GM20000 (cell line): ENCODE measurements around the gene SGF29.

Experiments used
- DNase-seq: peaks from one replicate; pipeline ENCODE4 v3.0.0; 2012; ENCODE audit warnings: low spot score
- CTCF ChIP-seq: IDR thresholded peaks from 2 replicates; pipeline ENCODE4 v1.5.1; 2012; ENCODE audit warnings: mild to moderate bottlenecking, control low read depth; ENCODE audit errors: extremely low read depth, missing control alignments

SGF29 gene

GRCh38 chr16:28572696-28573510 lies 19.2 kb downstream of the SGF29 start:
- no peak for DNase-seq
- no peak for TF ChIP-seq CTCF

- DNase-seq: no peak
- TF ChIP-seq CTCF: no peak
These were observed 20.3 kb downstream of the SGF29 start for GRCh38 chr16:28573738-28574718.

DNA sequence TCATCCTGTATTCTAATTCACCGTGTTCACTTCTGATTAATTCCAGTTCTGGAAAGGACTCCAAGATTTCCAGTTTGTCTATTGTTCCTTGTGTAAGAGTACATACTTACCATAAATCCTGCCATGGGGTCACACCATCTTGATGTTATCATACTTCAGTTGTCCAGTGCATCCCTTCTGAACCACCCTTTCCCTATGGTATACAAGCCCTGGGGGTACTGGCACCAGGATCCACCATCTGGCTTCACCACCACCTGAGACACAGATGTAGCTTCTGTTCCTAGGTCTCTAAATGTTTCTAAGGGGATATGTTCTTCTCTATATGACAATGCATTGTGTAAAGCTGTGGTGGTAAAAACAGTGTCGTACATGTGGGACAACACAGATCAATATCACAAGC lies 21.2 kb downstream of the SGF29 start:
- TF ChIP-seq CTCF: no peak
- DNase-seq: no peak

GRCh38 chr16:28575446-28576109 lies 21.9 kb downstream of the SGF29 start:
- TF ChIP-seq CTCF: no peak
- DNase-seq: no peak

GRCh38 chr16:28580726-28581315 lies 27.1 kb downstream of the SGF29 start:
- no peak for DNase-seq
- TF ChIP-seq CTCF: no peak

DNA sequence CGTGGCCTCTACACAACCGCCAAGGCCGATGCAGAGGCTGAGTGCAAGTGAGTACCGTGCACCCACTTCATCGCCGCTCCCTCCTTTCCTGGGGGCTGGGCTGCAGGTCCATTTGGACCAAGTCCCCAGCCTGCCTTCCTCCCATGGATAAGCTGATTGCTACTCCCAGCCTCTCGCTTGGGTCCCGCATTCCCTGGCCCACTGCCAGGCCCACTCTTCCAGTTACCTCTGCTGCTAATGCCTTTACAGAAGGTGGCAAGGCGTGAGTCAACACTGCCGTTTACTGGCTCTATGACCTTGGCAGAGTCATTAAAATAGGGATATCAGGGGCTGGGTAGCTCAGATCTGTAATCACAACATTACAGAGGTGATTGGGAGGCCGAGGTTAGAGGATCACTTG lies 32.0 kb downstream of the SGF29 start:
- TF ChIP-seq CTCF: no peak
- no peak for DNase-seq

DNA sequence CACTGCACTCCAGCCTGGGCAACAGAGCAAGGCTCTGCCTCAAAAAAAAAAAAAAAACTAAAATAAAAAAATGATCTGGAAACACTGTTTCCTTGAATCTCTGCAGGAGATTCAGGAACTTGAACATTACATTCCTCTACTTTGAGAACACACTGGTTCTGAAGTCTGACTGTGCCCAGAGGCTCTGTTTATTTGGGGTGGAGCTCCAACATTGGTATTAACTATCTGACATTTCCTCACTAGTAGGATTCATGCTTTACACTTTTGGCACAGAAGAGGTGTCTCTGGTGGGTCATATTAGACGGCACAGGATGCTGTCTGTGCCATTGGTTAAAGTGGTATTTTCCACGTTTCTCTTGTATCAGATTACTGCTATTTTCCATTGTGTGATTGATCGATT lies 32.7 kb downstream of the SGF29 start:
- TF ChIP-seq CTCF: no peak
- DNase-seq: no peak
